ENCODE results near the gene ANKS4B. TPM values are rescaled to one million over a fixed set of nuclear protein-coding genes. Genes with fewer than 3 reads are reported as not detected.

ANKS4B gene
- total RNA-seq, 6 experiments from 2014 or later, result not detected

DNA sequence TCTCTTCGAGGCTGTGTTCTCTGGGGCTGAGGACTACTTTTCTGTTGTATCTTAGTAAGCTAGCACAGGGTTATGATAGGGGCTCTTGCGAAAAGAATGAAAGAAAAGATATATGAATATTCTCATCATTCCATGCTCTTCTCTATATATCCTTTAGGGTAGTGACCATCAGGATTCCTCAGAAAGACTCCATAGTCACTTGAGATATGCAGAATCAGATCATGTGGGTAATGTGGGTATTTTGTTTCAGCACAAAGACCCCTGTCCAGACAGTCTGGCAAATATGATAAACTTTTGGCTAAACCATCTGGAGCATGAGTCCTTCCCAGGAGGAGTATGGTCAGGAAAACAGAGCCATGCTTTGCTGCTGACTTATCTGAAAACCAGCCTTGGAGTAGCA, 23.1 kb downstream of the ANKS4B start:
- Mint-ChIP-seq H3K4me3 (no peak overlapping the region), H3K4me1 (ENCODE audit: low read depth) (peaks cover 10% of the 10 kb centered on the region), H3K9me3 (no peaks in the 10 kb centered on the region), H3K27me3 (ENCODE audit: insufficient read depth) (peaks cover 31% of the 10 kb centered on the region), H3K36me3 (ENCODE audit: low read depth) (no peaks in the 10 kb centered on the region), H3K27ac (no peak overlapping the region)
- TF ChIP-seq, protein P1, sequence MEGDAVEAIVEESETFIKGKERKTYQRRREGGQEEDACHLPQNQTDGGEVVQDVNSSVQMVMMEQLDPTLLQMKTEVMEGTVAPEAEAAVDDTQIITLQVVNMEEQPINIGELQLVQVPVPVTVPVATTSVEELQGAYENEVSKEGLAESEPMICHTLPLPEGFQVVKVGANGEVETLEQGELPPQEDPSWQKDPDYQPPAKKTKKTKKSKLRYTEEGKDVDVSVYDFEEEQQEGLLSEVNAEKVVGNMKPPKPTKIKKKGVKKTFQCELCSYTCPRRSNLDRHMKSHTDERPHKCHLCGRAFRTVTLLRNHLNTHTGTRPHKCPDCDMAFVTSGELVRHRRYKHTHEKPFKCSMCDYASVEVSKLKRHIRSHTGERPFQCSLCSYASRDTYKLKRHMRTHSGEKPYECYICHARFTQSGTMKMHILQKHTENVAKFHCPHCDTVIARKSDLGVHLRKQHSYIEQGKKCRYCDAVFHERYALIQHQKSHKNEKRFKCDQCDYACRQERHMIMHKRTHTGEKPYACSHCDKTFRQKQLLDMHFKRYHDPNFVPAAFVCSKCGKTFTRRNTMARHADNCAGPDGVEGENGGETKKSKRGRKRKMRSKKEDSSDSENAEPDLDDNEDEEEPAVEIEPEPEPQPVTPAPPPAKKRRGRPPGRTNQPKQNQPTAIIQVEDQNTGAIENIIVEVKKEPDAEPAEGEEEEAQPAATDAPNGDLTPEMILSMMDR (IDR thresholded peaks at IDR 0.05), result no peak
- no peak for DNase-seq

GRCh38 chr16:21257284-21257683, 23.8 kb downstream of the ANKS4B start:
- TF ChIP-seq, protein P1 (IDR thresholded peaks at IDR 0.05), result no peak
- no peaks in the 10 kb centered on the region for H3K36me3 Mint-ChIP-seq (ENCODE audit: low read depth)
- H3K27me3 Mint-ChIP-seq (ENCODE audit: insufficient read depth), result peaks cover 29% of the 10 kb centered on the region

GRCh38 chr16:21260870-21261791, 27.6 kb downstream of the ANKS4B start:
- H3K4me1 Mint-ChIP-seq (ENCODE audit: low read depth), result peaks cover 34% of the 10 kb centered on the region
- H3K9me3 Mint-ChIP-seq, result no peaks in the 10 kb centered on the region
- H3K27ac Mint-ChIP-seq, result no peak overlapping the region
- H3K27me3 Mint-ChIP-seq (ENCODE audit: insufficient read depth), result peaks cover 22% of the 10 kb centered on the region
- H3K36me3 Mint-ChIP-seq (ENCODE audit: low read depth), result no peaks in the 10 kb centered on the region
- TF ChIP-seq, protein P1 (IDR thresholded peaks at IDR 0.05), result no peak
- H3K4me3 Mint-ChIP-seq, result no peak overlapping the region
- peak; percentile 69 for DNase-seq

More at GRCh38 chr16:21257284-21257683, 23.8 kb downstream of the ANKS4B start:
- H3K9me3 Mint-ChIP-seq, result no peaks in the 10 kb centered on the region
- peaks cover 10% of the 10 kb centered on the region for H3K4me1 Mint-ChIP-seq (ENCODE audit: low read depth)
- no peak for DNase-seq
- H3K4me3 Mint-ChIP-seq, result no peak overlapping the region
- no peak overlapping the region for H3K27ac Mint-ChIP-seq

- TF ChIP-seq, protein P1 (IDR thresholded peaks at IDR 0.05), result no peak
- H3K4me3 Mint-ChIP-seq, result no peak overlapping the region
- H3K36me3 Mint-ChIP-seq (ENCODE audit: low read depth), result no peaks in the 10 kb centered on the region
- no peaks in the 10 kb centered on the region for H3K9me3 Mint-ChIP-seq
- DNase-seq, result no peak
- peaks cover 16% of the 10 kb centered on the region for H3K27me3 Mint-ChIP-seq (ENCODE audit: insufficient read depth)
- H3K4me1 Mint-ChIP-seq (ENCODE audit: low read depth), result peaks cover 34% of the 10 kb centered on the region
- H3K27ac Mint-ChIP-seq, result no peak overlapping the region
Observed at GRCh38 chr16:21262779-21263639, 29.5 kb downstream of the ANKS4B start.

DNA sequence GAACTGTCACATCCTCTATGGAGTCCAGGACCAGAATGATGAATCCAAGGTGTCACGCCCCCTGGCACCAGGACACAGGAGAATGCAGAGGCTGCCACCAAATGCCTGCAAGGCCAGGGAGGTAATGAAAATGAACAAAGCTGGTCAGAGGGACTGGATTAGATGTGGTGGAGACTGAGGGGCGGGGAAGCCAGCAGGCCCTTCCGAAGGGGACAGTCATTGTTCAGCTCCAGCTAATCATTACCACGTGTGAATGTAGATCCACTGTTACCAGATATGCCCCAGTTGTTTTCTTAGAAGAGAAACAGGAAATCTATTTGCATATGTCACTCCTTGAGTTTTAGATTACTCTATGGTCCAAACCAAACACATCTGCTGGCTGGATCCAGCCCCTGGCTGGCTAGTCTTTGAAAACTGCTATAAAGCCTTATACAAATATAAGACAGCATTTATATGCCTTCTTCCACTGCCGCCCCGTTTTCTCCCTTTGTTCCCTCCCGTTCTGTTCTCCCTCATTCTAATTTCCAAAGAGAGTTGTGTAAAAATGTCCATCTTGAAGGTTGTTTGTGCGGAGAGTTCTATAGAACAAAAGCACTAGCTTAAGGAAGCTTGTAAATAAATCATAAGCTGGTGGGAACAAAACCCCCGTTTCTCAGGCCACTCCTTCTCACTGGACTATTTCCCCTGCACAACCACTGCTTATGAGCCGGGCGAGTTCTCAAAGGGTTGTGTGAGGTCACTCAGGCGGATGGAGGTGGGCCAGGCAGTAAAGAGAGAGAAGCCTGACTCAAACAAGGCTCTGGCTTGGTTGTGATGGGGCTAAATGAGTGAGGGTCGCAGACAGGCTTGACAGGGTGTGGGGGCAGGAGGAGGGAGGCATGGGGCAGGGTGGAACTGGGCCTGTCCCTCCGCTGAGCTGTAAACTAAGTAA, 30.4 kb downstream of the ANKS4B start:
- DNase-seq, result peak; percentile 37
- H3K4me1 Mint-ChIP-seq (ENCODE audit: low read depth), result peaks cover 34% of the 10 kb centered on the region
- H3K9me3 Mint-ChIP-seq, result no peaks in the 10 kb centered on the region
- no peak overlapping the region for H3K4me3 Mint-ChIP-seq
- H3K36me3 Mint-ChIP-seq (ENCODE audit: low read depth), result no peaks in the 10 kb centered on the region
- peaks cover 15% of the 10 kb centered on the region for H3K27me3 Mint-ChIP-seq (ENCODE audit: insufficient read depth)
- H3K27ac Mint-ChIP-seq, result peak overlapping the region; percentile 1; the same call in 1 of the 2 replicates
- TF ChIP-seq, protein P1 (IDR thresholded peaks at IDR 0.05), result no peak

All from HFFc6 (cell line).